GM19240 (cell line): Measurements from ENCODE around the gene ARFGEF2.
"Not testable (repeated sequence)": the region's sequence is repeated elsewhere in the genome, so short reads cannot be mapped to it uniquely, and the experiment has no call there.

Source experiments
- DNase-seq: peaks from one replicate; pipeline ENCODE4 v3.0.0; 2011; ENCODE audit warnings: low spot score; ENCODE audit not compliant: insufficient read length

ARFGEF2 gene

GRCh38 chr20:48921168-48921882 lies at the start of gene ARFGEF2:
TSS of gene ARFGEF2 (plus strand) at chr20:48921711. CDS start at chr20:48921890, 179 bp downstream.
- peak; percentile 94 for DNase-seq

GRCh38 chr20:48875233-48875913 lies 46.1 kb upstream of the ARFGEF2 start:
- no peak for DNase-seq

DNA sequence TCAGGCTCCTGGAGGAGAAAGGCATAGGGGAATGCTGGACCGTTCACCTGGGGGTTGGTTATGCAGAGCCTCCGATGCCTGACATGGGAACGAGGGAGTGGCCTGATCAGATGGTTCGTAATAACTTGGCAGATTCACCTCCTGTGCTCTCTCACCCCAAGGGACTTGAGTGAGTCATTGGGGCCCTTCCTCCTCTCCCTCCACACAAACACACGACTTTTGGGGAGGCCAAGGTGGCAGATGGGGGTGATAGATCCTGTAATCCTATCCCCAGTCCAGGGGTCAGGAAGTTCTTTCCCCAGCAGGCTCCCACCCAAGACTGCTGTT lies 45.6 kb upstream of the ARFGEF2 start:
- no peak for DNase-seq

DNA sequence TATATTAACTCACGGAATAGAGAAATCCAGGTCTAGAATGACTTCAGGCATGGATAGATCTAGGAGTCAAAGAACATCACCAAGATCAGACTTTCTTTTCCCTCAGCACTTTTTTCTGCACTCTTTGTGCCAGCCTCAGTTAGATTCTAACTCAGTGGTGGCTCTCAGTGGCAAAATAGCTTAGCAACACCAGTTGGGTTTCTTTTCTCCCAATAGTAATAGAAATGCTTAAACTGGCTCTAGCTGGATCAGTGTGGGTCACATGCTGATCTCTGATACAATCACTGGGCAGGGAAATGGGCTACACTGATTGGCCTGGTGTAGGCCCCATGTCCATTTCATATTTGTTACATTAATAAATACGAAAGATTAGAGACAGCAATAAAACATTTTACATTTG lies 44.2 kb upstream of the ARFGEF2 start:
- no peak for DNase-seq

DNA sequence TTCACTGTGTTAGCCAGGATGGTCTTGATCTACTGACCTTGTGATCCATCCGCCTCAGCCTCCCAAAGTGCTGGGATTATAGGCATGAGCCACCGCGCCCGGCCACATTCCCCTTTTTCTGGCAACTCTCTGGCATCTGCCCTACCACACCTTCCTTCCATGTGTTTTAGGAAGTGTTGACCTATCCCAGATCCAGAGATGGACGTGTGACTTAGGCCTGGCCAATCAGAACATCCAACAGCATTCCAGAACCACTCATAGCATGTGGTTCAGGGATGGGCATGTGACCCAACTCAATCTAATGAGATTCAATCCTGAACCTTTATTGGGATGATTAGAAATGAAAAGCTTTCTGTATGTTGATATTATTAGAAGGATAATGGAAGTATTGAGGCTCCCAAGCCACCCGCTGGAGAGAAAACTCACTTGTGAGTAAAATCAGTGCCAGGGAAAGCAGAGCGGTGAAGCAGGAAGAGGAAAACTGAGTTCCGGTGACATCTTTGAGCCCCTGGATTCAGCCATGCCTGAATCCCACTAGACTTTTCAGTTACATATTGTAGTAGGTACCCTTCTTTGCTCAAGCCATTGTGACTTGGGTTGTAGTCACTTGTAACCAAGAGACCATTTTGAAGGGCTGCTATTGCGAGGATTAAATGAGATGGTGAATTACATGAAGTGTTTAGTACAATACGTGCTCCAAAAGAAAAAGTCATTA lies 42.8 kb upstream of the ARFGEF2 start:
- DNase-seq: no peak

- DNase-seq: no peak
These were observed 41.8 kb upstream of the ARFGEF2 start for GRCh38 chr20:48879612-48880245.

DNA sequence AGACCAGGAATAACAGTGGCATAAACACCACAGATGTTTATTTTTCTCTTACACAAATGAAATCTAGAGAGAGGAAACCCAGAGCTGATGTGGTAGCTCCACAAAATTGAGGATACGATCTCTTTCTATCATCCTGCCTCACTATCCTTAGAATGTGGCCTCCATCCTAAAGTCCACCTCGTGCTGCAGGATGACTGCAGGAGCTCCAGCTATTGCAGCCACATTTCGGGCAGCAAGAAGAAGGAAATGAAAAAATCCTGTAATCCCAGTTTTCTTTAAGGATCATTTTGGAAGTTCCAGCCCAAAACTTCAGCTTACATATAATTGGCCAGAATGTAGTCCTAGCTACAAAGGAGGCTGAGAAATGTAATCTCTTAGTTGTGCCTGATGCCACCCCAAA lies 41.2 kb upstream of the ARFGEF2 start:
- DNase-seq: no peak

DNA sequence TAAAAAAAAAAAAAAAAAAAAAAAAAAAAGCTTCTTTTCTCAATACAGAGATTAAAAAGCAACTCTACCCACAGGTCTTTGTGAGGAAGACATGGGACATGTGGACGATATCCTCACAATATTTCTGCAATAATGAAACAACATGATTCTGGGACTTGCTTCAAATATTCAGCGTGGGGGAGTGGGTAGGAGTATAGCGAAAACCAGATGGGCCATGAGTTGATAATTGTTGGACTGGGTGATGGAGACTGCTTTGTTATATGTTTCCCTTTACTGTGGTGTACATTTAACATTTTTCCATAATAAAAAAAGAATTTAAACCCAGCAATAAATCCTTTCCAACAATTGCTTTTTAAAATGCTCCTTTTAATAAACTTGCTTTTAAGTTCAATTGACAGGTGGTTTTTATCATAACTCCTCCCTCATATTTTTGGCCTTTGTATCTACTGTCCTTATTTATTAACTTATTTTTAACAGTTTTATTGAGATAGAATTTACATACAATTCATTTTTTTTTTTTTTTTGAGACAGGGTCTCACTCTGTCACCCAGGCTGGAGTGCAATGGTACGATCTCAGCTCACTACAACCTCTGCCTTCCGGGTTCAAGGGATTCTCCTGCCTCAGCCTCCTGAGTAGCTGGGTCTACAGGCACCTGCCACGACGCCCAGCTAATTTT lies 40.4 kb upstream of the ARFGEF2 start:
- no peak for DNase-seq

- DNase-seq: no peak
These were observed 36.3 kb upstream of the ARFGEF2 start for GRCh38 chr20:48885237-48885636.

- no peak for DNase-seq
These were observed 35.3 kb upstream of the ARFGEF2 start for GRCh38 chr20:48886194-48886593.

GRCh38 chr20:48886811-48887210 lies 34.7 kb upstream of the ARFGEF2 start:
- DNase-seq: no peak

GRCh38 chr20:48888517-48888916 lies 33.0 kb upstream of the ARFGEF2 start:
- DNase-seq: not testable (repeated sequence)

GRCh38 chr20:48889140-48889790 lies 32.2 kb upstream of the ARFGEF2 start:
- DNase-seq: no peak

- DNase-seq: no peak
These were observed 30.1 kb upstream of the ARFGEF2 start for GRCh38 chr20:48891235-48892048.

- no peak for DNase-seq
These were observed 29.5 kb upstream of the ARFGEF2 start for GRCh38 chr20:48892049-48892470.

- DNase-seq: no peak
These were observed 28.6 kb upstream of the ARFGEF2 start for GRCh38 chr20:48892891-48893290.

DNA sequence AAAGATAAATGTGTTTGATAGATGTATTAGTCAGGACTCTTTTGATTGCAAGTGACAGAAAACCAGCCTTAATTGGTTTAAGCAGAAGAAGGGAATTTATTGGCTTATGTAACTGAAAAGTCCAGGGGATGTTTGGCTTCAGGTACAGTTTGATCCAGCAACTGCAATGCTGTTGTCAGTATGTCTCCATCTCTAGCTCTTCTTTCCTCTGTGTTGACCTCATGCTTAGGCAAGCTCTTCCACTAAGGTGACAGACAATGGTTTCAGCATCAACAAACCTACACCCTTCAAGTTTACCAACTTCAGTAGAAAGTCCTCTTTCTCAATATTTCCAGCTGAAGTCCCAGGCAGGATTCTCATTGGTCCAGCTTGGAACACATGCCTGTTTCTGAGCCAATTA lies 28.1 kb upstream of the ARFGEF2 start:
- DNase-seq: no peak

- DNase-seq: no peak
These were observed 24.1 kb upstream of the ARFGEF2 start for GRCh38 chr20:48897305-48898010.

DNA sequence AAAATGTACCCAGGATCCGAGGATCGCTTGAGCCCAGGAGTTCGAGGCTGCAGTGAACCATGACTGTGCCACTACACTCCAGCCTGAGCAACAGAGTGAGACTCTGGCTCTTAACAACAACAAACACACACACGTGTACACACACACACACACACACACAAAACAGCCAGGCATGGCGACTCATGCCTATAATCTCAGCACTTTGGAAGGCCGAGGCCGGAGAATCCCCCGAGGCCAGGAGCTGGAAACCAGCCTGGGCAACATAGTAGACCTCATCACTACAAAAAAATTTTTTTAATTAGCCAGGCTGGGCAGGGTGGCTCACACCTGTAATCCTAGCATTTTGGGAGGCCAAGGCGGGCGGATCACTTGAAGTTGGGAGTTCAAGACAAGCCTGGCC lies 23.3 kb upstream of the ARFGEF2 start:
- no peak for DNase-seq
